HG02623 (cell line): ENCODE measurements around the gene KCNAB3.

Experiments used
- ATAC-seq: cut with Tn5 transposase; IDR thresholded peaks from one replicate; pipeline ENCODE4 v1.9.1; 2021; ENCODE audit warnings: moderate library complexity; ENCODE audit not compliant: unreplicated experiment

The KCNAB3 gene

DNA sequence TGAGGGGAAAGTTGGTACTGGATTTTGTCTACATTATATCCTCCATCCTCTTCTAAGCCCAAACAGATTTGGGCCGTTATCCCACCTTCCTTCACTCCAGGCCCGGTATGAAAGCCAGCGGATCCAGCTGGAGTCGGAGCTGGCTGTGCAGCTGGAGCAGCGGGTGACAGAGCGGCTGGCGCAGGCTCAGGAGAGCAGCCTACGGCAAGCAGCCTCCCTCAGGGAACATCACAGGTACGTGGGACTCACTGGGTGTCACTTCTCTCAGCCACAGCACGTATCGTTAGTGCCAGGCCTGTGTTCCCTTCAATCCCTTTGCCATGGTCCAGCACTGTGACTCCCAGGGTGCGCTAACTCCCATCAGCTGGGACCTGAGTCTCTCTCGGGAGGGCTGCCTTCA is 13.6 kb upstream of the KCNAB3 start:
- ATAC-seq: no peak

DNA sequence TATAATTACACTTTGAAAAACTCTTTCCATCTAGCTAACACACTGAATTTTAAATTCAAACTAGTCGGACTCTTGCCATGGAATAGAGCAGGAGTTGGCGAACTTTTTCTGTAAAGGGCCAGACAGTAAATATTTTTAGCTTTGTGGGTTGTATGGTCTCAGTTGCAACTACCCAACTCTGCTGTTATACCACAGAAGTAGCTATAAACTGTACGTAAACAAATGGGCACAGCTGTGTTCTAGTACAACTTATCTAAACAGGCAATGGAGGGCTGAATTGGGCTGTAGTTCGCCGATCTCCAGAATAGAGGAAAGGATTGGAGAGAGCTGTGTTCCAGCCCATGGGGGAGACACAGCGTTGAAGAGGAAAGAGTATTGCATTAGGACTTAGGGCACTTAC is 11.1 kb upstream of the KCNAB3 start:
- ATAC-seq: no peak

DNA sequence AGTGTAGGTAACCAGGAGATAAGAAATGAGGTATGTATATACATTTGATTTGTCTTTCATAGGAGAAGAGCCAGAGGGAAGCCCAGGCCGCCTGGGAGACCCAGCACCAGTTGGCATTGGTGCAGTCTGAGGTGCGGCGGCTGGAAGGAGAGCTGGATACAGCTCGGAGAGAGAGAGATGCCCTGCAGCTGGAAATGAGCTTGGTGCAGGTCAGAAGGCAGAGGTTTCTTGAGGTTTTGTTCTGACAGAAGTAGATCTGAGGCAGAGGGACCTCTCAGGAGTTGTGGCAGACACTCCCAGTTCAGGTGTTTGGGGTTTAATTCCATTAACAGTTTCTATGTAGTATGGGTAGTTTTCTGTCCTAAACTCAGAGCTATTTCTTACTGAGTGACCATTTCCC is 10.4 kb upstream of the KCNAB3 start:
- no peak for ATAC-seq

DNA sequence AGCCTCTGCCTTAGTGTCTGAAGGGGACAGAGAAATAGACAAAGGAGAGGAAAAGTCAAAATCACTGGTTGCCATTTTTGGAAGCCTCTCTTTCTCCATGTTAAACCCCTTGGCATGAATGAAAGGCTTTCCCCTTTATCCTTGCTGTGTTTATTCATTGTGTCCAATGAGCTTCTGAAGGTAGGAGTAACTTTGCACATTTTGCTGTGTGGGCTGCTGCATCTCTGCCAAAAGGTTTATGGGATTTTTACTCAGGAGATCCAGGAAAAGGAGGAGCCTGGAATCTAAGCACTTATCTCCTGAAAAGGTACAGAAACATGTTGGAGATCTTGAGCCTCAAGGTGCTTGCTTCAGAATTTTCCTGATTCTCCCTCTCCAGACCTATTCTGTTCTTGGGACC is 6.2 kb upstream of the KCNAB3 start:
- no peak for ATAC-seq

DNA sequence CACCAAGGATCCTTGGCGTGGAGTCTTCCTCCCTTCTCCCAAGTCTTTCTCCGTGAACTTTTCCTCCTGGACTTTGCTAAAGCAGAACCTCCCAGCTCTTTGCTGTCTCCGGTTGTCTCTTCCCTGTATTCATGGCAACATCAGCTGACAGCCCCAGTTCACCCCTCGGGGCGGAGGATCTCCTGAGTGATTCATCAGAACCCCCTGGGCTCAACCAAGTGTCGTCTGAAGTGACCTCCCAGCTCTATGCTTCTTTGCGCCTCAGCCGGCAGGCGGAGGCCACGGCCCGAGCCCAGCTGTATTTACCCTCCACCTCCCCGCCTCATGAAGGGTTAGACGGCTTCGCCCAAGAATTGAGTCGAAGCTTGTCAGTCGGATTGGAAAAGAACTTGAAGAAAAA is 3.3 kb upstream of the KCNAB3 start:
- ATAC-seq: no peak

DNA sequence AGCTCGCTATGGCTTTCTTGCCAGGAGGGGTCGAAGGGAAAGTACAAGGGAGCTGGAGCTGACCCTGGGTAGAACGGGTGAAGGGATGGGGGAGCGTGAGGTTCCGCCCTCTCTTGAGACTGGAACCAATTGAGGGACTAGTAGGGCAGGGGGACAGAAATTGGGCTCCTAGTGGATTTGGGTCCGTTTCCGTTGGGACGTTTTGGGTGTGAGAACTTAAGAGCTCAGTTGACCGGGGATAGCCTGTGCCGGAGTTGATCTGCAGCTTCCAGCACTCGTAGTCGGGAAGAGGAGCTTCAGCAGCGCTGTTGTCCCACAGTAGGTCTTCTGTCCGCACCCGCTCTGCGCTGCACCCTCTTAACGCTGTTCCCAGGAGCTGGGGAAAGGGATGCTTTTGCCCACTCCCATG is 2.8 kb upstream of the KCNAB3 start:
- no peak for ATAC-seq

DNA sequence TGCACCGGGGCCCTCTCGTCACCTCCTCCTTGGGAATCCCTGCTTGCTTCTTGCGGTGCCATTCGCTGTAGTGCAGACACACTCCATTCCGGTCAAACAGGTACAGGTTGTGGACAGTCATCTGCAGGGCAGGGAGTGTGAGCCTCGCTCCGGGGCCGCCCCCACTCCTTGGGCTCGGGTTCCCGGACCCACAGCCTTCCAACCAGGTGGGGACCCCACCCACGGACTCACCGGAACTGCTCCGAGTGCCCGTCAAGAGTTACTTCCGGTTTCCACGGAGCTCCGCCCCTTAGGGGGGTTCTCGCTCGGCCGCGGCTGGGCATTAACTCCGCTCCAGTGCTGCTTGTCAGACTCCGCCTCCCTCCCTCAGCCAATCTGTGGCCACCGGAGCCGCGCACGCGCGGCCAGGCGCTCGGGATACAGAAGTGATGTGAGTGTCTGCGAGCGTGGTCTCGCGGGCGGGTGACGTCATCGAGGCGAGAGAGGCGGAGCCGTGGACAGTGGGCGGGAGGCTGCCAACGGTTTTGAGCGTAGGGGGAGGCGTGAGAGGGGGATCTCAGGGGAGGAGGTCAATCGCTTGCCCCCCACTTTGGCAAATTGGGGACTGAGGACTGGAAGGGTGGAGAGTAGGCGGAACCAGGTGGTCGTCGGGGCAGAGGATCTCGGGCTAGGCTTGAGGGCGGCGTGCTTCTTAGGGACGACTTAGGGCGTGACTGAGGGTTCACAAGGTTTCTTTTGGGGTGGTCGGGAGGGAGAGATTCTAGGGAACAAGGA is 2.2 kb upstream of the KCNAB3 start, which contains the start of the genes CNTROB and TRAPPC1:
TSS of gene CNTROB (plus strand) at position 498 of the 774 bp plus-strand sequence. CDS start 874 bp downstream, outside the sequence.
TSS of gene TRAPPC1 (minus strand) at position 238 of the 774 bp plus-strand sequence. CDS start at position 121, 117 bp downstream.
- peak; percentile 92 for ATAC-seq

DNA sequence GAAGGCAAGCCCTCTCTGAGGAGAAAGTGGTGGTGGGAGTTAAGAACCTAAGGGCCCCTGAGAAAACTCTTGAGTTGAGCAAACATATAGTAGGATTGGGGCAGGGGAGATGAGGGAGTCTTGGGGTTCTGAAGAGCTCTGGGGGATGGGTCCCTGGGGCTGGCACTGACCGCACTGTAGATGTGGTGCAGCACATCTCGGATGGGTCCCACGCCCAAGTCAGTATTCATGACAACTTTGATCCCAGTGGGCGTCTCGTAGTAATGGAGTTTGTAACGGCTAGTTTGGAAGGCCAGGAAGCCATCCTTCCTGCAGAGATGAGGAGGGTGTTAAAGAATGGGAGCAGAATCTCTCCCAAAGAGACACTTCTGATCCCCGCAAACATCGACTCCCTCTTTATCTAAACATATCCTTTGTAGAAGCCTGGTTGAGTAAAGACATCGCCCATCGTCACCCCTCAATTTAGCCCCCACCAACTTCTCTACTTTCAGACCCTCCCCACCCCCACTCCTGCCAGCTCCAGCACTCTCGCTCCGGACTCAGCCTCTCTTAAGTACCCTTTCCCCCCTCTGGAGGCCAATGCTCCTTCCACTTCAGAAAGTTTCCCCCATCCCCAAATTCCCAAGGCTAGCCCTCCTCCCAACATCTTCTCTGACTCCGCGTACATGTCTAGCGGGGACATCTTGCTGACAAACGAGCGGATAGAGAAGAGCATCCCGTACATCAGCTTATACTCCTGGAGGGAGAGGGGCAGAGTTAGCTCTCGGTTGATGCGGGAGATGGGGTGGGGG is 1.4 kb upstream of the KCNAB3 start:
- ATAC-seq: no peak

DNA sequence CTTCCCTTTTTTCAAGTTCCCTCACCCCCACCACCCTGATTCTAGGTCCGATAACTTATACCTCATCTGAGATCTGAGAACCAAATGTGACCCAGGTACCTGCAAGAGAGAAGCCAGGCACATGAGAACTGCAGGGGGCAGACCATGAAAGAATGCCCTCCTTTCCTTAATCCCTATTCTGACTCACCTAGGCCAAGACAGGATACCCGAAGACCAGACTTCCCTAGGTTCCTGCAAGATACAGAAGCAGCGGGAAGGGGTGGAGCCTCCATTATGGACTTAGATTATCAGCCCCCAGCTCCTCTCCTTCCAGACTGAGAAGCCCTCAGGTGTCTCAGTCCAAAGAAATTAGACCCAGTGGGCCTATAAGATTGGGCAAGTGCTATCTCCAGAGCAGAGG is 2.1 kb downstream of the KCNAB3 start:
- no peak for ATAC-seq

DNA sequence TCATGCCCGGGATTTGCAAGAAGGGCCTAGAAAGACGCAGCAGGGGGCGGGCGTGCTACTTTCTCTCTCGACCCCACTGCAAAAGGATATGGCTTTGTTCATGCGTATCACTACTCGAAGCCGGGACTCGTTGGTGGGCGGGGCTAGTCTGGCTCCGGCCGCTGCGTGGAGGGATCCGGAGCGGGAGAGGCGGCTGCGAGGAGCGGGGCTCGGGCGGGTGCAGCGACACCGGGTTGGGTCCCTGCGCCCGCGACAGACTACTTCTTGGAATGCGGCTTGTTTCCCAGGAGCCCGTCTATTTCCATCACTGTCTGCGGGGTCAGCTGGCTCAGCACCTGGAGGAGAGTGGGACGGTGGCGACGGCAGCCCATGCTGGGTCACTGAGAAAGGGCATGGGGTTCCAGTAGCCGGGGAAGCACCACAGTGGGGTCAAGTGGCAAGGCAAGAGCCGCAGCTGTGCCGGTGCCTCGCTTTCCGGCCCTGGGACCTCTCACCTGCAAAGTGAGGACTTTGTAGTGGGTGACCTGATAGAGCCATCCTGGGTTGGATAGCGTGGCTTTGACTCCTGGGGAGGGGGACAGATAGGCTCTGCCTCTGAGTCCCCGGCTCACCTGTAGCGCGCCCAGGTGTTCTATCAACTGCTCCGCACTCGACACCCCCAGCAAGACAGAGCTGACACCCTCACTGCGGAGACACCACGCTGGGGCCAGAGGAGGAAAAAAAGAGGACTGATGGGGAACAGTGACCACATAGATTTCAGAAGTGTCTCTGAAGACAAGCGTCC is 6.6 kb downstream of the KCNAB3 start:
- no peak for ATAC-seq

DNA sequence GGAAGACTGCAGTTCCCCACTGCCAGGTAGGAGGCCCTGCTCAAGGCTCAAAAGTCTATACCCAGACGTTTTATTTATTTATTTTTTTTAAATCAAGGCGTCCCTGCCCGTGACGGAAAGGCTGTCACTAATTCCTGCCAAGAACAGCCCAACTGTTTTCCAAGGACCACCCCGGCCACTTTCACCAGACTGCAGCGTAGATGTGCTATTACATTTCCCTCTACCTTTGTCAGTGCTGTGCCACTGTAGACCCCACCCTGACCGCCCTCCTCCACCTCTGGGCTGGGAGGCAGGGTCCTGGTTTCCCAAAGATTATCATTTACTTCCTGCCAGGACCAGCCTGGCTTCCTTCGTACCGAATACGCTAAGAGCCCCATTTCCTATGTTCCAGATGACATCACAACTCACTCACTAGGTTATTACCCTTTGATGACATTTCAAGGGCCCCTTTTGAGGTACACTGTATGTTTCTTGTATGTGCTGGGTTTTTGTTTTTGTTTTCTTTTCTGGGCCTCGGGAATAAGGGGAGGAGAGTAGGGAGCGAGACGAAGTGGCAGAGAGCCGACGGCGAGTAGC is 7.3 kb downstream of the KCNAB3 start:
- no peak for ATAC-seq

DNA sequence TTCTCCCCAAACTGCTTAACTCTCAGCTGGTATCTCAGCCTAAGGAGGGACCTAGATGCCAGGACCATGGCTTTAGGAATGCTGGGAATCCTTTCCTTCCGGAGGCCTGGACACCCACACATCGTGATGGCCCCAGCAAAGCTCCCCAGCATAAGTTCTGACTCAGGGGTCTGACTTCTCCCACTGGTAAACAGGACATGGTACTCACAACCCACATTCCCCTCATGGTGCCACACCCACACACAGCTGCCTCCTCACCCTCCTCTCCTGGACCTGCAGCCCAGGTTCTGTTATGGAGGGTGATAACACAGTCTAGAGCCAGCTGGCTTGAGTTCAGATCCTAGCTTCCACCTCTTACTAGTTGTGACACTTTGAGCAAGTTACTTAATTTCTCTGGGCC is 12.8 kb downstream of the KCNAB3 start:
- no peak for ATAC-seq

DNA sequence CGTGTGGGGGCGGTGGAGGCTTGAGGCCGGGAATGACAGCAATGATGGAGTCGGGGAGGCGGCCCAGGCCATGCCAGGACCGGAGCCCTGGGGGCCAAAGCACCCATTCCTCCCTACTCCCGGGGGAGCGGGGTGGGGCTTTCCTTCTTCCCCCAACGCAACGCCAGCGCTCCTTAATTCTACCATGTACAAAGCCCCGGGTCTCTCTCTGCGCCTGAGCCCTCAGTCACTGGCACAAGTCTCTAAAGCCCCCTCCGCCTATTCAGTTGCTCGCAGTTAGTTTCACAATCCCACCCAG is 13.3 kb downstream of the KCNAB3 start:
- ATAC-seq: no peak

DNA sequence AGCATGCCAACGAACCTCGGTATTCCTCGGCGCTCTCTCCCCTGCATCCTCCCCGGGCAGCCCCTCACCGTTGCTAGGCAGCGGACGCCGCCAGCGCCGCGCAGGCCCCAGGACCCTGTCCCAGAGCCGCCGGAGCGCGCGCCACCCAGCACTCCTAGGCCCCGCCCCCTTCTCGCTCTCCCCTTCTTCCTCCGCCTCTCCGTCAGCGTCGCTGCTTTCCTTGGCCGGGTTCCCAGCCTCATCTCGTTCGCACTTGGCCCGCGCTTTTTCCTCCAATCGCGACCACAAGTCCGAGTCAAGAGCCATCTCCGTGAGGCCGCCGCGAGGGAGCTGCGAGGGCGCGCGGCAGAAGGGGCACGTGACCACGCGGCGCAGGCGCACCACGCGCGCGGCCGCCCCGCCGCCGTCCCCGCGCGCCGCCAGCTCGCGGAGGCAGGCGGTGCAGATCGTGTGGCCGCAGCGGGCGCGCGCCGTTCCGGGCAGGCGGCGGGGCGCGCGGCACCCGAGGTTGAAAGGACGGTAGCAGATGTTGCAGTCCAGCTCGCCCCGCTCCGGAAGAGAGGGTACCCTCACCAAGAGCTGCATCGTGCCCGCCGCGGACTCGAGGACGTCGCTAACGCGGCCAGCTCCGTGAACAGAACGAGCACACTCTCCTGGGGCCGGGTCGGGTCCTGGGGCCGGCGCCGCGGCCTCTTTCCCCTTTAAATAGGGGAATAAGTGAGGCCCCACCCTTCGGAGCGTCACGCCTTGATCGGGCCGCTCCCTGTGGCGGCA is 13.9 kb downstream of the KCNAB3 start, which contains the start of gene RNF227:
TSS of gene RNF227 (minus strand) at position 679 of the 774 bp plus-strand sequence. CDS start at position 585, 94 bp downstream.
- peak; percentile 71 for ATAC-seq

DNA sequence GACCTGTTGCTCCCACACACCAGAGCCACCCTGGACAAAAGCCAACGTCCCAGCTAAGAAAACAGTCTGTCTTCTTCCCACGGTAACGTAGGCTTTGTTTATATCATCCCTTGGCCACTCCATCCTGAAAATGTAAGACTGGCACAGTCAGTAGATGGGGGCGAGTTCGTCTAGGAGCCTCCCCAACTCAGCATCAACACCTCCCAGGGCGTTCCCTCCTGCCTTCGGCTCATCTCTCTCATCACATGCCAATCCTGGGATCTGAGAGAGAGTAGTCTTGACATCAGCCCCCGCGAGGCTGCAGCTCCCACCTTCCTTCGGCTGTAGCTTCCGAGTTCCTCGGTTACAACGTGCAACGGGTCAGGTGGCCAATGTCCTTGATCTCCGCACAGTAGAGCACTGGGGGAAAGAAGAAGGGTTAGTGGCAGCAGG is 14.5 kb downstream of the KCNAB3 start:
- peak; percentile 8 for ATAC-seq

DNA sequence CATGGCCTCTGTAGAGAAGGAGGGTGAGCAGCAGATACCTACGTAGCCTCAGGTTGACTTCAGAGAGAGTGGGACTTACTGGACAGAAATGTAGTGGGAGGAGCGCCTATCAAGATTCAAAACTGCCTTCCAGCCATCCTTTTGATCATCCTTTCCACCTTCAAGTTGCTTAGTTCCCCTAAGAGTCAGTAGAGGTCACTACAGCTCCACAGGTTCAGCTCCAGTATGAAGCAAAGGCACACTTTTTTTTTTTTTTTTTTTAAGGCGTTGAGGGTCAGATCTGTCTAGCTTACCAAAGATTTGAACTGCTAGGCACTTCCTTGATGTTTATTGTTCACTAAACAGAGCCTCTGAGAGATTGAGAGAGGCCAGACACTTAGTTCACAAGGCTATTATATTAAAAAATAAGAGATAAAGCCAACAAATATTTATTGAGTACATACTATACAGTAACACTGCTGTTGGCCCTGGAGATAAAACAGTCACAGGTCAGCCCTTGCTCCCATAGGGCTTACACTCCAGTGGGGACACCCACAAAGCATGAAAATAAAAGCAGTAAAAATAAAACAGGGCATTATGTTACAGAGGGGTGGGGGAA is 16.6 kb downstream of the KCNAB3 start:
- ATAC-seq: no peak

DNA sequence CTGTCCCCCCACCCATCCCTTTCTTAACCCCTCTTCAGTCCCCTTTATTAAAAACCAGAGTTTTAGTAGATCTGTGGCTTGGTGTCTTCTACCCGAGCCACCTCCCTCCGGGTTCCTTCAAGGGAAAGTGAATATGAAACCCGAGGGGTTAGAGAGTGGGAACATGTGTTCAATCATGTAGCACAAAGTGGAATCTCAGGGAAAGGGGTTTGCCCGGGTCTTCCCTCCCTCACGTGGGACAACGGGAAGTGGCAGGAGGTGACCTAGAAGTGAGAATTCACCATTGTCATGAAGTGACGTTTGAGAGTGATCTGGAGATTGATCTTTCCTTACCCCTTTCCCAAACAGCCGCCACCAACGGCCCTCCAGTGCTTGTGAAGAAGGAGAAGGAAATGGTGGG is 18.5 kb downstream of the KCNAB3 start:
- ATAC-seq: no peak

DNA sequence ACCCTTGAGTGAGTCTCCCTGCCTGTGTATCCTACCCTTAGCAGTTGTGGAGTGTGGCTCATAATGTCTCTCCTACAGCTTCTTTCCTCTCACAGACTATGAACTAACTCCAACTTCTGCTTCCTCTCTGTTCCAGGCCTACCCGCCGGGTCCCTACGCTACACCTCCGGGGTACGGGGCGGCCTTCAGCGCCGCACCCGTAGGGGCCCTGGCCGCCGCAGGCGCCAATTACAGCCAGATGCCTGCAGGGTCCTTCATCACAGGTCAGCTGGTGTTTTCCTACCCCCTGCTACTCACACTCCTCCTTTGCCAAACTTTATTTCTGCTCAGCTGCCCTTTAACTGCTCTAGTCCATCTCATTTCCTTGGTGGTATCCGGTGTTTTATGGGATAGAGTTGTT is 18.9 kb downstream of the KCNAB3 start:
- ATAC-seq: no peak

DNA sequence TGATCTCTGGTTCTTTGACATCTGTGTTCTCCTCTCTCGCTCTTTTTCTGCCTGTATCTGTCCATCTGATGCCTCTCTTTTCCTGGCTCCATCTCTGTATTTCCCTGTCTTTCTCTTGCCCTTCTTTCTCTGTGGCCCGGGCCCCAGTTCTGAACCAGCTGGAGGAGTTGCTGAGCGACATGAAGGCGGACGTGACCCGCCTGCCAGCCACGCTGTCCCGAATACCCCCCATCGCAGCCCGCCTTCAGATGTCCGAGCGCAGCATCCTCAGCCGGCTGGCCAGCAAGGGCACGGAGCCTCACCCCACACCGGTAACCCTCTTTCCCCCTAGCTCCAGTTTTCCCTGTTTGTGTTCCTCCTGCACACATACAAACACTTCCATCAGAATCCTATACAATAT is 19.4 kb downstream of the KCNAB3 start:
- ATAC-seq: no peak

DNA sequence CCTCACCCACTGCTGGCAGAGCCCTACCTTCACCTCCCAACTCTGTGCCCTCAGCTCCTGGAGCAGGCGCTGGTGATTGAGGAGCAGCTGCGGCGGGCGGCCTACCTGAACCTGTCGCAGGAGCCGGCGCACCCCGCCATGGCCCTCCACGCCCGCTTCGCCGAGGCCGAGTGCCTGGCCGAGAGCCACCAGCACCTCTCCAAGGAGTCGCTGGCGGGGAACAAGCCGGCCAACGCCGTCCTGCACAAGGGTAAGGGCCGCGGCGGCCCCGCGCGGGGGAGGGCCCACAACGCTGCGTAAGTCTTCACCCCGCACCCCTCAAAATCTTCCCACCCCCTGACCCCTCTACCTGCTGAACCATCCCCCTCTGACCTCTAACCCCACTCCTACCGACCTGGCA is 20.6 kb downstream of the KCNAB3 start:
- no peak for ATAC-seq
